K562 (cell line): ENCODE results near the gene KLF13. TPM values are rescaled to one million over a fixed set of nuclear protein-coding genes. Genes with fewer than 3 reads are reported as not detected.

ENCODE experiments used
- RFX1 ChIP-seq: fragments of 450-650 bp; IDR thresholded peaks from 2 replicates; pipeline ENCODE4 v1.6.1; 2016; ENCODE audit warnings: mild to moderate bottlenecking, moderate library complexity
- polyA plus RNA-seq, 8 experiments: library from polyadenylated mRNA; depleted of rRNA in 4 of 8; stranded (reverse) in 5 of 8; unstranded in 3 of 8; fragments of >200 nt; fragmentation: Nextera tagmentation in 2 of 8; fragmentation: Illumina TruSeq in 1 of 8; extraction: Ambion mirVana in 2 of 8; extraction: Trizol in 1 of 8; gene quantifications; 2 replicates each; pipeline versions ENCODE4 v1.2.1 to v1.2.3, GENCODE V29; 2011 to 2014; ENCODE audit warnings: inconsistent platforms in 1 of 8, missing spikeins in 1 of 8
- total RNA-seq, 7 experiments: library from RNA; depleted of rRNA in 6 of 7; stranded (reverse); fragments of >200 nt in 6 of 7; fragmentation: Illumina TruSeq in 2 of 7; extraction: Trizol in 2 of 7; gene quantifications; 2 replicates each; pipeline versions ENCODE4 v1.2.1 to v1.2.3, GENCODE V29; 2011 to 2021; ENCODE audit warnings: low replicate concordance in 1 of 7
- TF ChIP-seq, protein P1 (sequence below), 2 experiments: fragments of 450-650 bp in 1 of 2; sonication (generic) in 1 of 2; formaldehyde crosslinking in 1 of 2; IDR thresholded peaks; 2 replicates each; pipeline versions ENCODE4 v1.7.1 to v1.9.0; 2016 to 2022; ENCODE audit warnings: inconsistent platforms in 1 of 2, mild to moderate bottlenecking in 1 of 2, missing genetic modification reagents in 1 of 2

KLF13 gene
- total and polyA plus RNA-seq, 9 of the 15 experiments (the other 6 are each of a cell fraction or from before 2014, with no cell fraction given), result 1.8 to 10.5 (median 4.8) TPM

DNA sequence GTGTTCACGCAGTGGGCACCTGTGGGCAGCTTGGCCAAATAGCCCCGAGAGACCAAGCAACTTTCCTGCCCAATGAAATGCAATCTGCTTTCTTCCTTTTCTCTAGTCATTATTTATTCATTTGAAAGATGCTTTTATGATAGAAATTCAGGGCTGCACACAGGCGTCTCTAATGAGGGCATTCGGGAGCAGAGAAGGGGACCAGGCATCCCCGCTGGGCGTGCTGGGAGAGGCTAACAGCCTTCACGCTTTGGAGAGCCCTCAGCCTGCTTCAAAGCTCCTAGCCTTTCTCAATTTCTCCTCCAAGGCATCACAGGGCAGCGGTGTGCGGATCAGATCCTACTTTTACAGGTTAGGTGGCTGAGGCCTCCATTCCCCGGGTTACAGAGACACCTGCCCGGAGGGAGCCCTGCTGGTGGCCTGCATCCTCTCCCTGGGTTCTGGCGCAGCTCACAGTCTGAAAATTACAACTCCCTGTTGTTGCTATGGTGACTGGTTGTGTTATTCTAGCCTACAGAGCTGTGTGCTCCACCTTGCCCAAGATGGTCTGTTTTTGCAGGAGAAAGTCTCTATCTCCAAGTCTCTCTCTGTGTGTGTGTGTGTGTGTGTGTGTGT is 21.8 kb upstream of the KLF13 start (continued):
- TF ChIP-seq, protein P1, sequence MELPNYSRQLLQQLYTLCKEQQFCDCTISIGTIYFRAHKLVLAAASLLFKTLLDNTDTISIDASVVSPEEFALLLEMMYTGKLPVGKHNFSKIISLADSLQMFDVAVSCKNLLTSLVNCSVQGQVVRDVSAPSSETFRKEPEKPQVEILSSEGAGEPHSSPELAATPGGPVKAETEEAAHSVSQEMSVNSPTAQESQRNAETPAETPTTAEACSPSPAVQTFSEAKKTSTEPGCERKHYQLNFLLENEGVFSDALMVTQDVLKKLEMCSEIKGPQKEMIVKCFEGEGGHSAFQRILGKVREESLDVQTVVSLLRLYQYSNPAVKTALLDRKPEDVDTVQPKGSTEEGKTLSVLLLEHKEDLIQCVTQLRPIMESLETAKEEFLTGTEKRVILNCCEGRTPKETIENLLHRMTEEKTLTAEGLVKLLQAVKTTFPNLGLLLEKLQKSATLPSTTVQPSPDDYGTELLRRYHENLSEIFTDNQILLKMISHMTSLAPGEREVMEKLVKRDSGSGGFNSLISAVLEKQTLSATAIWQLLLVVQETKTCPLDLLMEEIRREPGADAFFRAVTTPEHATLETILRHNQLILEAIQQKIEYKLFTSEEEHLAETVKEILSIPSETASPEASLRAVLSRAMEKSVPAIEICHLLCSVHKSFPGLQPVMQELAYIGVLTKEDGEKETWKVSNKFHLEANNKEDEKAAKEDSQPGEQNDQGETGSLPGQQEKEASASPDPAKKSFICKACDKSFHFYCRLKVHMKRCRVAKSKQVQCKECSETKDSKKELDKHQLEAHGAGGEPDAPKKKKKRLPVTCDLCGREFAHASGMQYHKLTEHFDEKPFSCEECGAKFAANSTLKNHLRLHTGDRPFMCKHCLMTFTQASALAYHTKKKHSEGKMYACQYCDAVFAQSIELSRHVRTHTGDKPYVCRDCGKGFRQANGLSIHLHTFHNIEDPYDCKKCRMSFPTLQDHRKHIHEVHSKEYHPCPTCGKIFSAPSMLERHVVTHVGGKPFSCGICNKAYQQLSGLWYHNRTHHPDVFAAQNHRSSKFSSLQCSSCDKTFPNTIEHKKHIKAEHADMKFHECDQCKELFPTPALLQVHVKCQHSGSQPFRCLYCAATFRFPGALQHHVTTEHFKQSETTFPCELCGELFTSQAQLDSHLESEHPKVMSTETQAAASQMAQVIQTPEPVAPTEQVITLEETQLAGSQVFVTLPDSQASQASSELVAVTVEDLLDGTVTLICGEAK (IDR thresholded peaks at IDR 0.05), result no peak
- TF ChIP-seq, protein P1 (CRISPR knock-in tag; IDR thresholded peaks at IDR 0.05), result no peak
- TF ChIP-seq RFX1, result peak; percentile 70
